GM12864 (cell line): ENCODE data around the gene SIN3B.

Source experiments
- DNase-seq: peaks from one replicate; pipeline ENCODE4 v3.0.0-alpha.2; 2011; ENCODE audit warnings: low read depth
- H3K4me3 ChIP-seq: 2 replicates; pipeline ENCODE4 v1.5.1; 2011; ENCODE audit warnings: mild to moderate bottlenecking, low read depth, low read length, control low read depth
- TF ChIP-seq, protein P1 (sequence below): IDR thresholded peaks from 2 replicates; pipeline ENCODE4 v1.5.1; 2011; ENCODE audit warnings: low read depth, mild to moderate bottlenecking, moderate library complexity, low read length, control low read depth, inconsistent platforms; ENCODE audit errors: missing control alignments

Gene SIN3B

GRCh38 chr19:16912780-16913179 is 83.6 kb downstream of the SIN3B start:
- no peak for DNase-seq
- TF ChIP-seq, protein P1, sequence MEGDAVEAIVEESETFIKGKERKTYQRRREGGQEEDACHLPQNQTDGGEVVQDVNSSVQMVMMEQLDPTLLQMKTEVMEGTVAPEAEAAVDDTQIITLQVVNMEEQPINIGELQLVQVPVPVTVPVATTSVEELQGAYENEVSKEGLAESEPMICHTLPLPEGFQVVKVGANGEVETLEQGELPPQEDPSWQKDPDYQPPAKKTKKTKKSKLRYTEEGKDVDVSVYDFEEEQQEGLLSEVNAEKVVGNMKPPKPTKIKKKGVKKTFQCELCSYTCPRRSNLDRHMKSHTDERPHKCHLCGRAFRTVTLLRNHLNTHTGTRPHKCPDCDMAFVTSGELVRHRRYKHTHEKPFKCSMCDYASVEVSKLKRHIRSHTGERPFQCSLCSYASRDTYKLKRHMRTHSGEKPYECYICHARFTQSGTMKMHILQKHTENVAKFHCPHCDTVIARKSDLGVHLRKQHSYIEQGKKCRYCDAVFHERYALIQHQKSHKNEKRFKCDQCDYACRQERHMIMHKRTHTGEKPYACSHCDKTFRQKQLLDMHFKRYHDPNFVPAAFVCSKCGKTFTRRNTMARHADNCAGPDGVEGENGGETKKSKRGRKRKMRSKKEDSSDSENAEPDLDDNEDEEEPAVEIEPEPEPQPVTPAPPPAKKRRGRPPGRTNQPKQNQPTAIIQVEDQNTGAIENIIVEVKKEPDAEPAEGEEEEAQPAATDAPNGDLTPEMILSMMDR = no peak
- H3K4me3 ChIP-seq = no peak overlapping the region

GRCh38 chr19:16914421-16914820 is 85.2 kb downstream of the SIN3B start:
- DNase-seq = no peak
- TF ChIP-seq, protein P1 = no peak
- no peak overlapping the region for H3K4me3 ChIP-seq

GRCh38 chr19:16915135-16915534 is 85.9 kb downstream of the SIN3B start:
- DNase-seq = no peak
- H3K4me3 ChIP-seq = no peak overlapping the region
- TF ChIP-seq, protein P1 = no peak

DNA sequence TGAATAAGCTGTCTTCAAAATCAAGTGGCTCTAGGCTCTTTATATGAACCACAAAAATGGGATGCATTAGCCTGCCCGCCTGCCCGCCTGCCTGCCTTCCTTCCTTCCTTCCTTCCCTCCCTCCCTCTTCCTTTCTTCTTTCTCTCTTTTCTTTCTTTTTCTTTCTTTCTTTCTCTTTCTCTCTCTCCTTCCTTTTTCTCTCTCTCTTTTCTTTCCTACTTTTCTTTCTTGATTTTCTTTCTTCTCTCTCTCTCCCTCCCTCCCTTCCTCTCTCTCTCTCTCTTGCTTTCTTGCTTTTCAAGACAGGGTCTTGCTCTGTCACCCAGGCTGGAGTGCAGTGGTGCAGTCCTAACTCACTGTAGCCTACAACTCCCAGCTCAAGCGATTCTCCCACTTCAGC is 86.5 kb downstream of the SIN3B start:
- TF ChIP-seq, protein P1 = no peak

GRCh38 chr19:16917401-16917800 is 88.2 kb downstream of the SIN3B start:
- no peak for DNase-seq
- H3K4me3 ChIP-seq = no peak overlapping the region
- TF ChIP-seq, protein P1 = no peak

More for the DNA sequence above, 86.5 kb downstream of the SIN3B start:
- no peak for DNase-seq
- no peak overlapping the region for H3K4me3 ChIP-seq

GRCh38 chr19:16919496-16919895 is 90.3 kb downstream of the SIN3B start:
- H3K4me3 ChIP-seq = no peak overlapping the region
- no peak for DNase-seq
- TF ChIP-seq, protein P1 = no peak

GRCh38 chr19:16920816-16921529 is 91.8 kb downstream of the SIN3B start:
- DNase-seq = no peak
- no peak overlapping the region for H3K4me3 ChIP-seq
- TF ChIP-seq, protein P1 = no peak
